HepG2 (cell line): ENCODE results near the gene GTSF1L. TPM values are rescaled to one million over a fixed set of nuclear protein-coding genes. Genes with fewer than 3 reads are reported as not detected.

Experiments
- AHDC1 ChIP-seq: sonication (generic); formaldehyde crosslinking; IDR thresholded peaks from 2 replicates; pipeline ENCODE4 v1.5.1; 2020; ENCODE audit warnings: mild to moderate bottlenecking, missing genetic modification reagents, borderline replicate concordance
- BRCA1 ChIP-seq: sonication (generic); formaldehyde crosslinking; IDR thresholded peaks from 2 replicates; pipeline ENCODE4 v1.4.0; 2020; ENCODE audit warnings: missing genetic modification reagents
- CC2D1A ChIP-seq: sonication (generic); formaldehyde crosslinking; IDR thresholded peaks from 2 replicates; pipeline ENCODE4 v1.8.1; 2023; ENCODE audit warnings: mild to moderate bottlenecking, missing genetic modification reagents
- FIP1L1 ChIP-seq: fragments of 200-400 bp; formaldehyde crosslinking; IDR thresholded peaks from 2 replicates; pipeline ENCODE4 v1.6.1; 2018; ENCODE audit warnings: low read depth, mild to moderate bottlenecking, low read length, moderate library complexity, borderline replicate concordance; ENCODE audit not compliant: insufficient read depth
- GATA4 ChIP-seq: sonication (generic); IDR thresholded peaks from 2 replicates; pipeline ENCODE4 v1.6.1; 2016; ENCODE audit warnings: antibody characterized with exemption, low read depth, borderline replicate concordance
- HES4 ChIP-seq: sonication (generic); formaldehyde crosslinking; IDR thresholded peaks from 2 replicates; pipeline ENCODE4 v1.9.0; 2021; ENCODE audit warnings: mild to moderate bottlenecking, missing genetic modification reagents, borderline replicate concordance
- HNRNPH1 ChIP-seq: fragments of 200-400 bp; formaldehyde crosslinking; optimal IDR thresholded peaks from 2 replicates; pipeline ENCODE3; 2017; ENCODE audit warnings: mild to moderate bottlenecking, low read depth, low read length
- HOMEZ ChIP-seq: IDR thresholded peaks from 2 replicates; pipeline ENCODE4 v1.6.1; 2016; ENCODE audit warnings: low read depth
- JARID2 ChIP-seq: sonication (generic); formaldehyde crosslinking; IDR thresholded peaks from 2 replicates; pipeline ENCODE4 v1.8.1; 2023; ENCODE audit warnings: missing genetic modification reagents, inconsistent platforms; ENCODE audit not compliant: insufficient replicate concordance
- KMT2A ChIP-seq: sonication (generic); formaldehyde crosslinking; IDR thresholded peaks from 2 replicates; pipeline ENCODE4 v1.4.0; 2020; ENCODE audit warnings: missing genetic modification reagents
- MBNL3 ChIP-seq: fragments of 250-450 bp; sonication (Bioruptor Pico); conservative IDR thresholded peaks from 2 replicates; pipeline ENCODE4 v1.8.0; 2022; ENCODE audit warnings: mild to moderate bottlenecking, inconsistent platforms
- SMARCE1 ChIP-seq: fragments of 450-650 bp; IDR thresholded peaks from 2 replicates; pipeline ENCODE4 v1.6.1; 2017; ENCODE audit warnings: borderline replicate concordance
- SRSF1 ChIP-seq: fragments of 200-400 bp; formaldehyde crosslinking; optimal IDR thresholded peaks from 2 replicates; pipeline ENCODE3; 2017; ENCODE audit warnings: mild to moderate bottlenecking, low read depth, low read length, moderate library complexity
- ZBTB1 ChIP-seq: sonication (generic); formaldehyde crosslinking; IDR thresholded peaks from 2 replicates; pipeline ENCODE4 v1.4.0; 2020; ENCODE audit warnings: missing genetic modification reagents, borderline replicate concordance
- ZBTB7A ChIP-seq: sonication (generic); formaldehyde crosslinking; IDR thresholded peaks from 2 replicates; pipeline ENCODE4 v1.8.0; 2022; ENCODE audit warnings: mild to moderate bottlenecking, missing genetic modification reagents
- ZFP82 ChIP-seq: sonication (generic); formaldehyde crosslinking; IDR thresholded peaks from 2 replicates; pipeline ENCODE4 v1.5.1; 2020; ENCODE audit warnings: mild to moderate bottlenecking, missing genetic modification reagents, borderline replicate concordance
- ZFYVE20 ChIP-seq: sonication (generic); formaldehyde crosslinking; IDR thresholded peaks from 2 replicates; pipeline ENCODE4 v1.8.0; 2023; ENCODE audit warnings: low read depth, mild to moderate bottlenecking, moderate library complexity, missing genetic modification reagents, borderline replicate concordance
- ZMYM4 ChIP-seq: sonication (generic); formaldehyde crosslinking; IDR thresholded peaks from 2 replicates; pipeline ENCODE4 v1.8.1; 2023; ENCODE audit warnings: mild to moderate bottlenecking, missing genetic modification reagents
- ZNF207 ChIP-seq: fragments of 450-650 bp; IDR thresholded peaks from 2 replicates; pipeline ENCODE4 v1.6.1; 2016; ENCODE audit warnings: antibody characterized with exemption, borderline replicate concordance
- ZNF225 ChIP-seq: sonication (generic); formaldehyde crosslinking; IDR thresholded peaks from 2 replicates; pipeline ENCODE4 v1.4.0; 2020; ENCODE audit warnings: mild to moderate bottlenecking, missing genetic modification reagents
- ZNF264 ChIP-seq: sonication (generic); formaldehyde crosslinking; IDR thresholded peaks from 2 replicates; pipeline ENCODE4 v1.4.0; 2020; ENCODE audit warnings: missing genetic modification reagents
- ZNF296 ChIP-seq: sonication (generic); formaldehyde crosslinking; conservative IDR thresholded peaks from 2 replicates; pipeline ENCODE4 v1.5.0; 2020; ENCODE audit warnings: mild to moderate bottlenecking, missing genetic modification reagents
- ZNF317 ChIP-seq: sonication (generic); formaldehyde crosslinking; IDR thresholded peaks from 2 replicates; pipeline ENCODE4 v1.5.0; 2020; ENCODE audit warnings: mild to moderate bottlenecking, missing genetic modification reagents
- ZNF335 ChIP-seq: sonication (generic); formaldehyde crosslinking; IDR thresholded peaks from 2 replicates; pipeline ENCODE4 v1.4.0; 2020; ENCODE audit warnings: missing genetic modification reagents
- ZNF501 ChIP-seq: sonication (generic); formaldehyde crosslinking; IDR thresholded peaks from 2 replicates; pipeline ENCODE4 v1.5.1; 2020; ENCODE audit warnings: mild to moderate bottlenecking, moderate library complexity, missing genetic modification reagents
- polyA plus RNA-seq, 8 experiments: library from polyadenylated mRNA; depleted of rRNA in 3 of 8; stranded (reverse) in 7 of 8; unstranded in 1 of 8; fragments of >200 nt; fragmentation: Illumina TruSeq in 4 of 8; extraction: Trizol in 4 of 8; gene quantifications; 2 replicates each; pipeline versions ENCODE4 v1.2.1 to v1.2.3, GENCODE V29; 2011 to 2016; ENCODE audit warnings: low read depth in 4 of 8, missing spikeins in 1 of 8, mixed read lengths in 1 of 8; ENCODE audit not compliant: insufficient read depth in 1 of 8
- total RNA-seq, 5 experiments: library from RNA; depleted of rRNA; stranded (reverse); fragments of >200 nt; fragmentation: Illumina TruSeq; extraction: Trizol; gene quantifications; 2 replicates each; pipeline ENCODE4 v1.2.3, GENCODE V29; 2016; ENCODE audit warnings: low read depth in 1 of 5

The GTSF1L gene
- total and polyA plus RNA-seq, 2 of the 13 experiments (the other 11 are each of a cell fraction or from before 2014, with no cell fraction given) = not detected

DNA sequence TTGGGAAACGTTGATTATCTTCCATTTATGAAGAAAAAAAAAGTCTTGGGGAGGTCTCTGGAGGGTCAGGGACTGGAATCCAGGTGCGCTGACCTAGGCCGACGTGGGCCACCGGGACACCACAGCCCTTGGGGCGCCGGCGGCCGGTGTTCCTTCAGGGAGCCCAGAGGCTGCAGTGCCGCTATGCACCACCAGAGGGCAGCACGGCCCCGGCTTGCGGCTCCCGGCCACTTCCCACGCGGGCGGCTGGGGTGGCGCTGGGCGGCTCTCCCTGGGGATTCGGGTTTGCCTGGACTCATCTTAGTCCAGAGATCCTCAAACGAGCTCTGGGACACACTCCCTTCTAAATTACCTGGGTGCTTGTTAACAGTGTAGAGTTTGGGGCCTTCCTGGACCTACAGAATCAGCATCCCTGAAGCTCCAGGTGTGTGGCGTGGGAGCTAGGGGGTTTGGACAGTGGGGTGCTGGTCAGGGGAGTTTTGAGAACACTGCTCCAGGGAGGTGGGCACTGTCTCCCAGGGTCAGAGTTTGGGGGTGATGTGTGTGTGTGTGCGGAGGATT is 23.0 kb upstream of the GTSF1L start (continued):
- peak; percentile 88 for TF ChIP-seq ZNF501 (CRISPR knock-in tag)
- 0 out of 2 replicates have a peak, but pooled peaks have one; percentile 54 for TF ChIP-seq ZFP82 (CRISPR knock-in tag)
- TF ChIP-seq ZNF296 (CRISPR knock-in tag) = no peak
- no peak; the same call in 1 of the 2 replicates for TF ChIP-seq HES4 (CRISPR knock-in tag)
- no peak for TF ChIP-seq HOMEZ
- no peak for TF ChIP-seq ZFYVE20 (CRISPR knock-in tag)
- no peak for TF ChIP-seq ZNF317 (CRISPR knock-in tag)
- TF ChIP-seq SRSF1 = no peak
- TF ChIP-seq FIP1L1 = no peak
- no peak for TF ChIP-seq ZNF264 (CRISPR knock-in tag)
- no peak for TF ChIP-seq JARID2 (CRISPR knock-in tag)
- no peak for TF ChIP-seq SMARCE1
- TF ChIP-seq ZNF207 = no peak
- TF ChIP-seq HNRNPH1 = no peak
- 0 out of 2 replicates have a peak, but pooled peaks have one; percentile 53 for TF ChIP-seq ZNF225
- TF ChIP-seq ZNF335 (CRISPR knock-in tag) = no peak
- no peak for TF ChIP-seq KMT2A (CRISPR knock-in tag)
- peak; percentile 20; the same call in 1 of the 2 replicates for TF ChIP-seq CC2D1A
- no peak for TF ChIP-seq ZBTB7A (CRISPR knock-in tag)
- no peak for TF ChIP-seq MBNL3 (CRISPR knock-in tag)
- no peak for TF ChIP-seq GATA4
- TF ChIP-seq AHDC1 (CRISPR knock-in tag) = no peak
- TF ChIP-seq BRCA1 (CRISPR knock-in tag) = no peak
- no peak for TF ChIP-seq ZBTB1 (CRISPR knock-in tag)
- peak; percentile 19; the same call in 1 of the 2 replicates for TF ChIP-seq ZMYM4 (CRISPR knock-in tag)
